PC-9 (cell line): Measurements from ENCODE around the gene CIP2A. TPM values are rescaled to one million over a fixed set of nuclear protein-coding genes. Genes with fewer than 3 reads are reported as not detected.

ENCODE experiments used
- BruUV-seq: library from RNA; stranded (reverse); fragments of 400-500 nt; replicated peaks from 2 replicates; lab custom pipeline; 2021; lab: Mats Ljungman, UMichigan
- CTCF ChIA-PET: fragments of 300-600 bp; sonication (Branson Sonifier 250); formaldehyde crosslinking; loops from one replicate; lab custom pipeline; 2022; ENCODE audit warnings: antibody characterized with exemption; lab: Charles Lee
- POLR2A ChIA-PET: fragments of 300-600 bp; sonication (Branson Sonifier 250); formaldehyde crosslinking; loops from one replicate; lab custom pipeline; 2022; ENCODE audit warnings: antibody characterized with exemption; ENCODE audit not compliant: unreplicated experiment; lab: Charles Lee
- DNase-seq, 2 experiments: peaks; one replicate each; pipeline versions ENCODE4 v3.0.0 to v3.0.0-alpha.2; 2015 to 2022; ENCODE audit warnings: mixed read lengths in 1 of 2
- H2AFZ ChIP-seq: fragments of 200-600 bp; sonication (generic); 2 replicates; pipeline ENCODE4 v1.8.1; 2017; ENCODE audit warnings: antibody characterized with exemption
- H3F3A ChIP-seq: fragments of 200-600 bp; sonication (generic); 2 replicates; pipeline ENCODE4 v1.8.1; 2017; ENCODE audit warnings: antibody characterized with exemption, mild to moderate bottlenecking, low read depth; ENCODE audit not compliant: insufficient read depth
- H3K27ac ChIP-seq: fragments of 200-600 bp; sonication (generic); 2 replicates; pipeline ENCODE4 v1.6.1; 2016; ENCODE audit warnings: mixed run types
- H3K27me3 ChIP-seq: fragments of 200-600 bp; sonication (generic); 2 replicates; pipeline ENCODE4 v1.6.1; 2016; ENCODE audit warnings: low read depth, mixed run types; ENCODE audit not compliant: insufficient read depth
- H3K36me3 ChIP-seq: fragments of 200-600 bp; sonication (generic); 2 replicates; pipeline ENCODE4 v1.6.1; 2016; ENCODE audit warnings: low read depth, mixed run types
- H3K4me1 ChIP-seq: fragments of 200-600 bp; sonication (generic); replicated peaks from 2 replicates; pipeline ENCODE4 v1.6.1; 2016; ENCODE audit warnings: mixed run types; ENCODE audit not compliant: insufficient read depth
- H3K4me2 ChIP-seq: fragments of 200-600 bp; sonication (generic); 2 replicates; pipeline ENCODE4 v1.6.1; 2017; ENCODE audit warnings: mixed run types
- H3K4me3 ChIP-seq: fragments of 200-600 bp; sonication (generic); 2 replicates; pipeline ENCODE4 v1.6.1; 2016; ENCODE audit warnings: mixed run types
- H3K79me2 ChIP-seq: fragments of 200-600 bp; sonication (generic); 2 replicates; pipeline ENCODE4 v1.6.1; 2017; ENCODE audit warnings: low read depth, mixed run types
- H3K9me2 ChIP-seq: fragments of 200-600 bp; sonication (generic); 2 replicates; pipeline ENCODE4 v1.8.1; 2017; ENCODE audit warnings: mild to moderate bottlenecking; ENCODE audit not compliant: insufficient read depth
- H3K9me3 ChIP-seq: fragments of 200-600 bp; sonication (generic); 2 replicates; pipeline ENCODE4 v1.8.1; 2016; ENCODE audit warnings: low read depth; ENCODE audit not compliant: insufficient read depth
- H4K20me1 ChIP-seq: fragments of 200-600 bp; sonication (generic); 2 replicates; pipeline ENCODE4 v1.8.1; 2017; ENCODE audit not compliant: insufficient read depth
- EZH2 ChIP-seq: fragments of 200-600 bp; sonication (generic); IDR thresholded peaks from 2 replicates; pipeline ENCODE4 v1.8.0; 2017; ENCODE audit warnings: antibody characterized with exemption, low read depth
- intact Hi-C: fragments of 100-400 bp; cut with micrococcal nuclease; formaldehyde crosslinking; loops from one replicate; pipeline ENCODE4 v1.10.0; 2022; ENCODE audit not compliant: unreplicated experiment
- total RNA-seq: library from RNA; stranded (reverse); gene quantifications from 2 replicates; pipeline ENCODE4 v1.2.3, GENCODE V29; 2021
- TF ChIP-seq, protein P1 (sequence below): fragments of 200-600 bp; sonication (generic); conservative IDR thresholded peaks from 2 replicates; pipeline ENCODE4 v1.6.1; 2017; ENCODE audit warnings: mixed run types, antibody characterized with exemption, mild to moderate bottlenecking, moderate library complexity

Gene CIP2A
- total RNA-seq, 1 experiment from 2014 or later = 41.1 TPM

DNA sequence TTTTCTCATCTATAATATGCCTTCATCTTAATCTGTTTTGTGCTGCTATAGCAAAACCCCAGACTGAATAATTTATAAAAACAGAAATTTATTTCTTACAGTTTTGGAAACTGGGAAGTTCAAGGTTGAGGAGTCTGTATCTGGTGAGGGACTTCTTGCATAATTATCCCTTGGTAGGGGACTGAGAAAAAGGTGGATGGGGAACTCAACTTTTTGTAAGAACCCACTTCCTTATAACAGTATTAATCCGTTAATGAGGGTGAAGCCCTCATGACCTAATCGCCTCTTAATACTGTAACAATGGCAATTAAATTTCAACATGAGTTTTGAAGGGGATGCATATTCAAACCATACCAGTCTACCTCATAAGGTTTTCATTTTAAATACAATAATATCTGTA, 61.4 kb downstream of the CIP2A start:
- CTCF ChIA-PET = no interaction called here
- BruUV-seq = no TSS peak
- intact Hi-C loops = no loop called here

DNA sequence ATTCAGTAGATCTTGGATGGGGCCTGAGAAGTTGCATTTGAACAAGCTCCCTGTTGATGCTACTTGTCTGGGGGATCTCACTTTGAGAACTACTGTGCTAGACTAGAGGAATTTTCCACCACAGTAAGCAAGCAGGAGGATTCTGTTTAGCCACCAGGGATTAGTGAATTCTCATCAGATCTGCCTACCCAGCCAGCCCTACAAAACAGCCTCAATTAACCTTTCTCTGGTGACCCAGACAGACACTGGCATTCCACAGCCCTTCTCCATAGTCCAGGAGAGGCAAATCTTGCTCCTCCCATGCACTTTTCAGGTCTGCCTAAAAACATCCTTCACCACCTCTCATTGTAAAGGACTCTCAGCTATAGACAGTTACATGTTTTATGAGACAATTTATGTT, 62.1 kb downstream of the CIP2A start:
- Histone ChIP-seq H3K4me3 (no peak overlapping the region), H3K27ac (no peak overlapping the region), H4K20me1 (no peaks in the 10 kb centered on the region), H3K4me1 (no peaks in the 10 kb centered on the region), H3K79me2 (no peaks in the 10 kb centered on the region), H3F3A (no peaks in the 10 kb centered on the region), H3K9me3 (no peaks in the 10 kb centered on the region), H3K4me2 (no peak overlapping the region), H3K27me3 (no peaks in the 10 kb centered on the region), H3K9me2 (no peaks in the 10 kb centered on the region), H3K36me3 (no peaks in the 10 kb centered on the region), H2AFZ (no peak overlapping the region)
- DNase-seq = no peak
- ChIA-PET POLR2A (no interaction called here), CTCF (no interaction called here)
- intact Hi-C loops = no loop called here
- BruUV-seq = no TSS peak
- TF ChIP-seq, protein P1, sequence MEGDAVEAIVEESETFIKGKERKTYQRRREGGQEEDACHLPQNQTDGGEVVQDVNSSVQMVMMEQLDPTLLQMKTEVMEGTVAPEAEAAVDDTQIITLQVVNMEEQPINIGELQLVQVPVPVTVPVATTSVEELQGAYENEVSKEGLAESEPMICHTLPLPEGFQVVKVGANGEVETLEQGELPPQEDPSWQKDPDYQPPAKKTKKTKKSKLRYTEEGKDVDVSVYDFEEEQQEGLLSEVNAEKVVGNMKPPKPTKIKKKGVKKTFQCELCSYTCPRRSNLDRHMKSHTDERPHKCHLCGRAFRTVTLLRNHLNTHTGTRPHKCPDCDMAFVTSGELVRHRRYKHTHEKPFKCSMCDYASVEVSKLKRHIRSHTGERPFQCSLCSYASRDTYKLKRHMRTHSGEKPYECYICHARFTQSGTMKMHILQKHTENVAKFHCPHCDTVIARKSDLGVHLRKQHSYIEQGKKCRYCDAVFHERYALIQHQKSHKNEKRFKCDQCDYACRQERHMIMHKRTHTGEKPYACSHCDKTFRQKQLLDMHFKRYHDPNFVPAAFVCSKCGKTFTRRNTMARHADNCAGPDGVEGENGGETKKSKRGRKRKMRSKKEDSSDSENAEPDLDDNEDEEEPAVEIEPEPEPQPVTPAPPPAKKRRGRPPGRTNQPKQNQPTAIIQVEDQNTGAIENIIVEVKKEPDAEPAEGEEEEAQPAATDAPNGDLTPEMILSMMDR = no peak
- TF ChIP-seq EZH2 = no peak

More for the DNA sequence above, 61.4 kb downstream of the CIP2A start:
- H3K9me3 ChIP-seq = no peaks in the 10 kb centered on the region
- H3K4me3 ChIP-seq = no peak overlapping the region
- no peaks in the 10 kb centered on the region for H3K9me2 ChIP-seq
- no peak overlapping the region for H2AFZ ChIP-seq
- no peaks in the 10 kb centered on the region for H3K36me3 ChIP-seq
- no peak for TF ChIP-seq EZH2
- TF ChIP-seq, protein P1 = no peak
- POLR2A ChIA-PET = no interaction called here
- H3F3A ChIP-seq = no peaks in the 10 kb centered on the region
- H3K79me2 ChIP-seq = no peaks in the 10 kb centered on the region
- no peaks in the 10 kb centered on the region for H4K20me1 ChIP-seq
- no peaks in the 10 kb centered on the region for H3K27me3 ChIP-seq
- no peak overlapping the region for H3K27ac ChIP-seq
- no peak overlapping the region for H3K4me2 ChIP-seq
- no peak for DNase-seq
- H3K4me1 ChIP-seq = no peaks in the 10 kb centered on the region

DNA sequence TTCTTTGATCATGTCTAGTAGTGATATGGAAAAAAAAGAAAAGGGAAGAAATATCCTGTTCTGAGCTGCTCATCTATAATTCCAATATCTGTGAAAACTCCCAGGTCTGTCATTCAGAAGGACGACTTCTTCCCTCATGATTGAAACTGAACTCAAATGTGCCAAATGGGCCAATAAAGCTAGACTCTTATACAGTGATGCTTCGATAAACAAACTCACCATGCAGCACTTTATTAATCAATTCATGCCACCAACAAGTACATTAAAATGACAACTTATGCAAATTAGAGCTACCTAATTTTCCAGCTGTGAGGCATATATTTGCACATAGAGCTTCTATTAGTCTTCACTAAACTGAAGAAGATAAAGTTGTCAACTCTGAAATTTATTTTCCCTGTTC, 63.3 kb downstream of the CIP2A start:
- TF ChIP-seq, protein P1 = no peak
- TF ChIP-seq EZH2 = no peak
- BruUV-seq = no TSS peak
- no peaks in the 10 kb centered on the region for H3K36me3 ChIP-seq
- H3K4me3 ChIP-seq = no peak overlapping the region
- H3K4me2 ChIP-seq = no peak overlapping the region
- no peak overlapping the region for H2AFZ ChIP-seq
- ChIA-PET POLR2A (no interaction called here), CTCF (no interaction called here)
- no peaks in the 10 kb centered on the region for H4K20me1 ChIP-seq
- no peaks in the 10 kb centered on the region for H3F3A ChIP-seq
- no peak for DNase-seq
- H3K4me1 ChIP-seq = no peaks in the 10 kb centered on the region
- H3K9me2 ChIP-seq = no peaks in the 10 kb centered on the region
- H3K9me3 ChIP-seq = no peaks in the 10 kb centered on the region
- H3K79me2 ChIP-seq = no peaks in the 10 kb centered on the region
- no peak overlapping the region for H3K27ac ChIP-seq
- H3K27me3 ChIP-seq = no peaks in the 10 kb centered on the region
- intact Hi-C loops = no loop called here
